Omental fat pad (tissue), 4 donors: ENCODE measurements around the gene APBB2. TPM values are rescaled to one million over a fixed set of nuclear protein-coding genes. Genes with fewer than 3 reads are reported as not detected.

Experiments
- ATAC-seq: fragments of 150-250 bp; one replicate; pipeline ENCODE4 v1.9.1; 2016; ENCODE audit warnings: mild to moderate bottlenecking, moderate library complexity; ENCODE audit not compliant: low FRiP score
- DNase-seq: peaks from one replicate; pipeline ENCODE4 v3.0.0-alpha.2; 2019; ENCODE audit warnings: low spot score
- total RNA-seq, 4 donors: library from RNA; depleted of rRNA; stranded (reverse); fragments of >200 nt; gene quantifications; one replicate each; pipeline ENCODE4 v1.1.0, GENCODE V29; 2016
- TF ChIP-seq, protein P1 (sequence below), 3 donors: fragments of 450-650 bp; IDR thresholded peaks; one replicate each; pipeline ENCODE4 v1.5.1; 2016 to 2017; ENCODE audit warnings: antibody characterized with exemption in 3 of 3, mild to moderate bottlenecking in 3 of 3, moderate library complexity in 2 of 3

The APBB2 gene
- total RNA-seq, 4 donors from 2014 or later, result 76.6 to 138 (median 113) TPM

DNA sequence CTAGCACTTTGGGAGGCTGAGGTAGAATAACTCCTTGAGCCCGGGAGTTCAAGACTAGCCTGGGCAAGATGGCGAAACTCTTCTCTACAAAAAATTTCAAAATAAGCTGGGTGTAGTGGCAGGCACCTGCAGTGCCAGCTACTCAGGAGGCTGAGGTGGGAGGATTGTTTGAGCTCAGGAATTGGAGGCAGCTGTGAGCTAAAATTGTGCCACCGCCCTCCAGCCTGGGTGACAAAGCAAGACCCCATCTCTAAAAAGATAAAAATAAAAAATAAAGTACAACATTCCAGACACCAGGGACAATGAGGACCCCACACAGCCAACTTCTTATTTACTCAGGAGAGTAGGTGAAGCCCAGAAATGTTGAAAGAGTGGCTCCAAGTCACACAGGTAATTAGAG is 53.0 kb downstream of the APBB2 start:
- no peak for ATAC-seq
- TF ChIP-seq, protein P1, sequence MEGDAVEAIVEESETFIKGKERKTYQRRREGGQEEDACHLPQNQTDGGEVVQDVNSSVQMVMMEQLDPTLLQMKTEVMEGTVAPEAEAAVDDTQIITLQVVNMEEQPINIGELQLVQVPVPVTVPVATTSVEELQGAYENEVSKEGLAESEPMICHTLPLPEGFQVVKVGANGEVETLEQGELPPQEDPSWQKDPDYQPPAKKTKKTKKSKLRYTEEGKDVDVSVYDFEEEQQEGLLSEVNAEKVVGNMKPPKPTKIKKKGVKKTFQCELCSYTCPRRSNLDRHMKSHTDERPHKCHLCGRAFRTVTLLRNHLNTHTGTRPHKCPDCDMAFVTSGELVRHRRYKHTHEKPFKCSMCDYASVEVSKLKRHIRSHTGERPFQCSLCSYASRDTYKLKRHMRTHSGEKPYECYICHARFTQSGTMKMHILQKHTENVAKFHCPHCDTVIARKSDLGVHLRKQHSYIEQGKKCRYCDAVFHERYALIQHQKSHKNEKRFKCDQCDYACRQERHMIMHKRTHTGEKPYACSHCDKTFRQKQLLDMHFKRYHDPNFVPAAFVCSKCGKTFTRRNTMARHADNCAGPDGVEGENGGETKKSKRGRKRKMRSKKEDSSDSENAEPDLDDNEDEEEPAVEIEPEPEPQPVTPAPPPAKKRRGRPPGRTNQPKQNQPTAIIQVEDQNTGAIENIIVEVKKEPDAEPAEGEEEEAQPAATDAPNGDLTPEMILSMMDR (IDR thresholded peaks at IDR 0.05), result no peak

DNA sequence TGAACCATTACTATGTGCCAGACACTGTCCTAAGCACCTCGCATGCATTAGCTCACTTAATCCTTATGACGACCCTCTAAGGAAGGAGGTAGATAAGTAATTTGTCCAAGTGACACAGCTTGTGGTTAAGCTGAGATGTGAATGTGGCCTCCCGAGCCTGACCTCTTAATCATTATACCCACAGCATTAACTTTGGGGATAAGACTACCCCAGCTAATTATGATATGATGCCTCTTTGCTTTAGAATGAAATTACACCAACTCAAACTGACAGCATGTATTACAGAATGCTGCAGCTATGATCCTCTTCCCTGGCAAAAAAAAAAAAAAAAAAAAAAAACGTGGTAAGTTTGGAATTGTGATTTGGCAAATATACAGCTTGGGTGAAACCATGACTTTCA is 53.5 kb downstream of the APBB2 start:
- no peak for DNase-seq
- TF ChIP-seq, protein P1 (IDR thresholded peaks at IDR 0.05), result no peak
- ATAC-seq, result no peak

More for the DNA sequence above, 53.0 kb downstream of the APBB2 start:
- DNase-seq, result no peak

DNA sequence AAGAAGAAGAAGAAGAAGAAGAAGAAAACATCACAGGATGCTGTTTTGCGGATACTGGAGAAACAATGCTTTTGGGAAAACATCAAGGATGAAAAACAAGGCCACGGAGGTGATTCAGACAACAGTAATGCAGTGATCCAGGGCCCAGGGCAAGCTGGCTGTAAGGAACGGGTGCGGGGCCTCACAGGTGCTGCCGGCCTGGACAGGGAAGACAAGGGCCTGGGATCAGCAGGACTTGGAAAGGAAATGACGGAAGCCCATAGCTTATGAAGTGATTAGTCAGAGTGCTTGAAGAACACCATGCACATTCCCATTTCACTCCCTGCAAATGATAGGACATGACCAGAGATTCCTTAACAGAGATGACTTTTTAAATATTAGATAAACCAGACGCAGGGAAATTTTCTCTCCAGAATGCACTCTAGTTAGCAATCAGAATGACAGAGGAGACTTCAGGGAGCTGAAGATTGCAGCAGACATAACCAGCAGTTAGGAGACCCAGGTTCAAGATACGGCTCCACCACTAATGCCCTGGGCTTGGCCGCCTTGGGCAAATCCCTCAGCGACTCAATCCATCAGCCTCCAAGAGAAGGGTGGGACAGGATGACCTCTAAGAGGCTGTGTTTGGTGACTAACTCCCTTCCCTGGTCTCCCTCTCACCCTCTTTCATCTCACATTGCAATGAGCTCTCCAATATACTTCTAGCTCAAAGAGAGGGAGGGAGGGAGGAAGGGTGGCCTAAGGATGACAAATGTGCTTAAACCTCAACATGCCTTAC is 54.1 kb downstream of the APBB2 start:
- no peak for DNase-seq
- ATAC-seq, result no peak
- TF ChIP-seq, protein P1 (IDR thresholded peaks at IDR 0.05), result no peak

DNA sequence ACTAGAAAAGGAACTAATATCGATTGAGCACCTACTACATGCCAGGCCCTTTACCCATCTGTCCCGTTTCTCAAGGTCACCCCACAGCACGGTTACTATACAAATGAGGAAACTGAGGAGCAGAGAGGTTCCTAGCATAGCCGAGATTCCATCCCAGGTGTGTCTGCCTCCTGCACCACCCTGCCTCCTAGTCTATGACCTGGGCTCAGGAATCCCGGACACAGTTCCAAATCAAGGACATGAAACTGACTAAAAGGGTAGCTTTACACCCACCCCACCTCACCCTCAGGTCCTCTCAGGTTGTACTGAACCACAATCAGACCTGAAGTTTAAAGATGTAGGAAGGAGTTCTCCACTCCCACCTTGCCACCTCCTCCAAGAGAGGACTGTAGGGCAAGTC is 55.6 kb downstream of the APBB2 start:
- no peak for DNase-seq
- ATAC-seq, result no peak
- TF ChIP-seq, protein P1 (IDR thresholded peaks at IDR 0.05), result no peak

DNA sequence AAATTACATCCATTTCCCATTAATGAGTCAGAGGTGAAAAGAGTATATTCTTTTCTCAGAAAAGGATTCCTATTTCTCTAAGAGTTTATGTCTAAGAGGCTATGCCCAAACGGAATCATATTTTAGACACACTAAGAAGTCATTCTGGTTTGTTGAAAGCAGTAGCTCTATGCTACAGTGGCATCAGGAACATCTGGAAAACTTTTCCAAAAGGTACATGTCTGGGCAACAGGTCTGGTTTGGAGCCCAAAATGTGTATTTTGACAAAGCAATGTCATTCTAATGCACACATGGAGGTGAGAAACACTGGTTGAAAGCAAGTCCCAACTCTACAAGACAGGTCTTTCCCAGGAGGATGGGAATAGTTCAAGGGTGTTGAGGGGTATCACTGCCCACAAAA is 56.1 kb downstream of the APBB2 start:
- DNase-seq (no peak), ATAC-seq (no peak)
- TF ChIP-seq, protein P1 (IDR thresholded peaks at IDR 0.05), result no peak

DNA sequence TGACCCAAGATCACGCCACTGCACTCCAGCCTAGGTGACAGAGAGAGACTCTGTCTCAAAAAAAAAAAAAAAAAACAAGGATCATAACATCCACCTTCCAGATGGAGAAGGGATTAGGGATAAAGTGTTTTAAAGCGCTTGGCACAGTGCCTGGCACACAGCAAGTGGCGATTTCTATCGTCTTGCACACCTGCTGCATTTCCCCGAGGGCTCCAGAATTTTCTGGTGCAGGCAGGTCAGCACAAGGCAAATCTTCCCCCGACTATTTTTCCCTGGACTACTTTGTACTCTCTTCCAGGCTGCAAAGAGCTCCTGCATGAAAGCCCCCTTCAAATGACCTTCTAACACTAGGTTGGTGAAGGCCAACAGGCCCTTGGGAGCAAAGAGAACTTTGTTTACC is 57.3 kb downstream of the APBB2 start:
- ATAC-seq (no peak), DNase-seq (no peak)
- TF ChIP-seq, protein P1 (IDR thresholded peaks at IDR 0.05), result no peak

DNA sequence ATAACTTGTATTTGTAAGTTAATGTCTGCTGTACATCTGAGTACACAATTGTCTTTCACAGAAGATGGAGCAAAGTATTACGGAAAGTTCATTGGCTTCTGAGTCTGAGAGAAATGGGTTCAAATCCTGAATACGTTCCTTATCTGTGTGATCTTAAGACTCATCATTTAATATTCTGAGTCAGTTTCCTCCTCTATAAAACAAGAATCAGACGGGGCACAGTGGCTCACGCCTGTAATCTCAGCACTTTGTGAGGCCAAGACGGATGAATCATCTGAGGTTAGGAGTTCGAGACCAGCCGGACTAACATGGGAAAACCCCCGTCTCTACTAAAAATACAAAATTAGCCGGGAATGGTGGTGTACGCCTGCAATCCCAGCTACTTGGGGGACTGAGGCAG is 57.8 kb downstream of the APBB2 start:
- no peak for DNase-seq
- ATAC-seq, result no peak
- TF ChIP-seq, protein P1 (IDR thresholded peaks at IDR 0.05), result no peak
